Measurements from ENCODE around the gene C1RL. TPM values are rescaled to one million over a fixed set of nuclear protein-coding genes. Genes with fewer than 3 reads are reported as not detected.

The C1RL gene
- total RNA-seq, 2 donors from 2014 or later: 126 to 134 TPM

DNA sequence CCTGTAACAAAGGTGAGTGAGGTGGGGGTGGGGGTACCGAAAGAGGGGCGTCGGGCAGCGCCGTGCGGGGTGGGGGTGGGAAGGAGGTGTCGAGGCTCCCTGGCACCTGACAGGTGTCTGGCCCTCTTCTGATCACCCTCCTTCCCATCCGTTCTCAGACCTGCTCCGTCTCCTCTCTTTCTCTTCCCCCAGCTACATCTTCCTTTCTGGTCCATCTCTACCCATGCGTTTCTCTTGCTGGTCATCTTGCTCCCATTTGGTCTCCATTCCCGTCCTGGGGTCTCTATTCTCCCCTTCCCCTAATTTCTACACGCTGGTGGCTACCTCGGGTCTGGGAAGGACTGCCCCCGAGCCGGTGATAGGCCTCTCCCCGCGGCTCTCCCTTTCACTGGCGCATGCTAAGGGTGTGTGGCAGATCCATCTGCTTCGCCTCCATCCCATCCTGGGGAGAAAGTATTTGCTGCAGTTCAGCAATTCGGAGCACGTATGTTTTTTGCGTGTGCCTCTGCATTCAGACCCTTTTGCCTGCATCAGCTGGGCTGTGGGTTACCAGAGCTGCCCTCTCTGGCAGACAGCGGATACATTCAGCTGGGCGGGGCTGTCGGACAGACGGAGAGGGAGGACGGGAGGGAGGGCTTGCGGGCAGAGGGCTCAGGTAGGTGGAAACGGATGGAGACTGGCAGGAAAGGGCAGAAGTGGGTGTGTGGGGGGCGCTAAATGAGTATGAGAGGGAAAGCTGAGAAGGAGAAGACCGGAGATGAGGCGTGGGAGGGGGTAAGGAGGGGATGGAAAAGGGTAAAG is 21.9 kb upstream of the C1RL start:
- TF ChIP-seq, protein P1, sequence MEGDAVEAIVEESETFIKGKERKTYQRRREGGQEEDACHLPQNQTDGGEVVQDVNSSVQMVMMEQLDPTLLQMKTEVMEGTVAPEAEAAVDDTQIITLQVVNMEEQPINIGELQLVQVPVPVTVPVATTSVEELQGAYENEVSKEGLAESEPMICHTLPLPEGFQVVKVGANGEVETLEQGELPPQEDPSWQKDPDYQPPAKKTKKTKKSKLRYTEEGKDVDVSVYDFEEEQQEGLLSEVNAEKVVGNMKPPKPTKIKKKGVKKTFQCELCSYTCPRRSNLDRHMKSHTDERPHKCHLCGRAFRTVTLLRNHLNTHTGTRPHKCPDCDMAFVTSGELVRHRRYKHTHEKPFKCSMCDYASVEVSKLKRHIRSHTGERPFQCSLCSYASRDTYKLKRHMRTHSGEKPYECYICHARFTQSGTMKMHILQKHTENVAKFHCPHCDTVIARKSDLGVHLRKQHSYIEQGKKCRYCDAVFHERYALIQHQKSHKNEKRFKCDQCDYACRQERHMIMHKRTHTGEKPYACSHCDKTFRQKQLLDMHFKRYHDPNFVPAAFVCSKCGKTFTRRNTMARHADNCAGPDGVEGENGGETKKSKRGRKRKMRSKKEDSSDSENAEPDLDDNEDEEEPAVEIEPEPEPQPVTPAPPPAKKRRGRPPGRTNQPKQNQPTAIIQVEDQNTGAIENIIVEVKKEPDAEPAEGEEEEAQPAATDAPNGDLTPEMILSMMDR (IDR thresholded peaks at IDR 0.05): no peak
- ATAC-seq (ENCODE audit: insufficient number of reproducible peaks, low FRiP score, low read depth) (no peak), DNase-seq (ENCODE audit: low spot score) (no peak)
- H3K27ac ChIP-seq: peak overlapping the region; percentile 20 to 76
- peaks cover 12 to 14% of the 10 kb centered on the region in 2 donors for H3K4me1 ChIP-seq (ENCODE audit: control insufficient read depth in 1 of 2, low read depth in 2 of 2)
- no peaks in the 10 kb centered on the region for H3K27me3 ChIP-seq (replicated peaks; ENCODE audit: insufficient read depth)
- H3K36me3 ChIP-seq: peaks cover 8% of the 10 kb centered on the region
- H3K9me3 ChIP-seq: no peaks in the 10 kb centered on the region
- H3K4me3 ChIP-seq: peak overlapping the region; percentile 95

DNA sequence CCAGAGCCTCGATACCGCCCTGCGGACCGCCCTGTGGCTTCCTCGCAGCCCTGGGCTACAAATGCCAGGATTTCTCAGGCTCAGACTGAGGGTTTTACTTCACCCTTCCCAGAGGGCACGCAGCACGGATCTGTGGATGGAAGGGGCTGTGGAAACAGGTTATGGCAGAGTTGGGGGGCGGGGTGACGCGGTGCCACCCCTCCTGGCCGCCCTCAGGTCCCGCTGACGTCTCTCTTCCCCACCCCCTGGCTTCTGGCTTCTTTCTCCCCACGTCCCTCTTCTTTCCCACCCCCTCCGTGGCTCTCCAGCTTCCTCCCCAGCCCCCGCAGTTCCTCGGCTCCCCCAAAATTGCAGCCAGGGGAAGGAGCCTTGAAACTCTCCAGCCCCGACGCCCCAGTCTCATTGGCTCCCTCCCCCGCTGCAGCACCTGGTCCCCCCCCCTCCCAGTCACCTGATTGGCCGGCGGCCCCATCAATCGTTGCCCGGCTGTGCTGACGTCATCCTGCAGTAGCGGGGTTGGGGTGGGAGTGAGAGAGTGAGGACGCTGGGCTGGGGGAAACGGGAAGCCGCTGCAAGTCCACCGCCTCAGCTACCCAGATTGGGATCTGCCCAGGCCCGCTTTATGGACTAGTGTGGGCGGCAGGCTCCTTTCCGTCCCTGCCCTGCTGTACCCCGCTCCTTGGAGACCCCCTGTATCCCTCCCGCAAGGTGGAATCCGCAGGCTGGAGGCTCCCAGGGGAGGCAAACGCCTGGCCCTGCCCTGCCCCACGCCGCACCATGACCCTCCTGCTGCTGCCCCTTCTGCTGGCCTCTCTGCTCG is 21.1 kb upstream of the C1RL start, which contains the start of gene CLSTN3:
Gene CLSTN3, plus strand, starts transcription at position 500 of the 820 bp plus-strand sequence. Its CDS starts 278 bp downstream, at position 778.
- ATAC-seq (ENCODE audit: insufficient number of reproducible peaks, low FRiP score, low read depth): peak; percentile 68
- TF ChIP-seq, protein P1 (IDR thresholded peaks at IDR 0.05): no peak
- H3K27me3 ChIP-seq (replicated peaks; ENCODE audit: insufficient read depth): no peaks in the 10 kb centered on the region

DNA sequence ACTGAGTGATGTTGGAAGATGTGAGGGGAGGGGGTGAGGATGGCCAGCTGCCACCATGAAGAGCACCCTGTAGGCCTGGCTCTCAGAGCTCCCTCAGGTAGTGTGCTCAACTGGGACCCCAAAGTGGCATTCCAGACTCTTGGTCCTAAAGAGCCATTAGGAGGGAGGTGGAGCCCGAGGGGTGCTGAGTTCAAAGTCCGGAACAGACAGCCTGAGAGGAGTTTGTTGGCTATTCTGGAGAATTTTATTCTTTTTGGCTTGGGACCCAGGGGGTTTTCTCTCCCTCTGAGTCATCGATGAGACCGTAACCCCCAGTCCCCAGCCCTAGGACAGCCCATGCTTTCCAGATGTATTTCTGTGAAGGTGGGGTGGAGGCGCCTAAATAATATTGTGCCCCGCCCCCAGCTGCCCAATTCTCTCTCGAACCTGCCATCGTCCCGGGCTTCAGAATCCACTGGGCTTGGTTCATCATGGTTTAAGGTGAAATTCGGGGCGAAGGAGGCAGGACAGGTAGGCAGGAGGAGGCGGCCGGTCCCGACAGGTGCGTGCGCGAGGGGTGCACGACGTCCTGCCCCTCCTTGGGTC is 20.4 kb upstream of the C1RL start:
- Histone ChIP-seq H3K4me3 (peak overlapping the region; percentile 95), H3K9me3 (no peaks in the 10 kb centered on the region), H3K27me3 (replicated peaks; ENCODE audit: insufficient read depth) (no peaks in the 10 kb centered on the region), H3K36me3 (no peaks in the 10 kb centered on the region), H3K4me1 (ENCODE audit: control insufficient read depth in 1 of 2, low read depth in 2 of 2) (peaks cover 12 to 14% of the 10 kb centered on the region in 2 donors), H3K27ac (peak overlapping the region; percentile 20 to 76)
- no peak for ATAC-seq (ENCODE audit: insufficient number of reproducible peaks, low FRiP score, low read depth)
- TF ChIP-seq, protein P1 (IDR thresholded peaks at IDR 0.05): no peak
- no peak for DNase-seq (ENCODE audit: low spot score)

More for the DNA sequence above, 21.1 kb upstream of the C1RL start, which contains the start of gene CLSTN3:
- Histone ChIP-seq H3K4me1 (ENCODE audit: control insufficient read depth in 1 of 2, low read depth in 2 of 2) (peaks cover 12 to 14% of the 10 kb centered on the region in 2 donors), H3K27ac (peak within 1 kb of the TSS; percentile 20 to 76), H3K36me3 (no peaks in the 10 kb centered on the region), H3K4me3 (peak within 1 kb of the TSS; percentile 95), H3K9me3 (no peaks in the 10 kb centered on the region)
- peak; percentile 52 for DNase-seq (ENCODE audit: low spot score)

DNA sequence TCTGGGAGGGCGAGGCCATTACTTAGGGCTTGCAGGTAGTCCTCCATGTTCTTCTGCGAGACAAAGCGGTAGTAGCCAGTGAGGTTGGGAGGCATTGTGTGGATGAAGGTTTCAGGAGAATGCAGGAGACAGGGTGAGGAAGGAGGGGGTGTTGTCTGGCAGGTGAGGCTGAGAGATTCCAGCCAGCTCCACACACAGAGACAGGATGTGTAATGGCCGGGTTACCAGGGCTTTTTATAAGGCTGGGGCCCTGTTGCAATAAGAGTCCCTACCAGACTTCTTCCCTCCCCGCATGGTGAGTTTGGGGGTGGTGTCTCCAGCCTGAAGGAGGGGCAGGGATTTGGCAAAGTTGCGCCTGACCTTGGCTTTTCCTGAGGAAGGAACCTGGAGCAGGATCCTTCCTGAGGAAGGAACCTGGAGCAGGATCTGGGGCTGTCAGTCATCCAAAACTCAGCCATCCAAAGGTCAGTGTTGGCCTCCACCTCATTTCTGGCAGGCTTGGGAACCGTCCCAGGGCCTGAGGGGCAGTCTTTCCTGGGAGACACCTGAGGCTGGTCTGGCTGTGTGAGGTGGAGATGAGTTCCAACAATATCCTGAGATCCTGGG is 19.8 kb upstream of the C1RL start, which contains the start of gene RBP5:
Gene RBP5, minus strand, starts transcription at position 209 of the 606 bp plus-strand sequence. Its CDS starts 114 bp downstream, at position 95.
- ATAC-seq (ENCODE audit: insufficient number of reproducible peaks, low FRiP score, low read depth) (no peak), DNase-seq (ENCODE audit: low spot score) (no peak)
- no peaks in the 10 kb centered on the region for H3K27me3 ChIP-seq (replicated peaks; ENCODE audit: insufficient read depth)
- peak within 1 kb of the TSS; percentile 20 to 76 for H3K27ac ChIP-seq
- H3K9me3 ChIP-seq: no peaks in the 10 kb centered on the region
- no peaks in the 10 kb centered on the region for H3K36me3 ChIP-seq
- peak within 1 kb of the TSS; percentile 95 for H3K4me3 ChIP-seq
- peaks cover 12 to 14% of the 10 kb centered on the region in 2 donors for H3K4me1 ChIP-seq (ENCODE audit: control insufficient read depth in 1 of 2, low read depth in 2 of 2)
- TF ChIP-seq, protein P1 (IDR thresholded peaks at IDR 0.05): no peak
